IPS-NIHi7 (cell line): Measurements from ENCODE around the gene PRIM2.
"Not testable (repeated sequence)": the region's sequence is repeated elsewhere in the genome, so short reads cannot be mapped to it uniquely, and the experiment has no call there.

Source experiments
- DNase-seq: peaks from one replicate; pipeline ENCODE4 v3.0.0; 2012; ENCODE audit warnings: mixed read lengths; ENCODE audit errors: extremely low spot score

Gene PRIM2, protein sequence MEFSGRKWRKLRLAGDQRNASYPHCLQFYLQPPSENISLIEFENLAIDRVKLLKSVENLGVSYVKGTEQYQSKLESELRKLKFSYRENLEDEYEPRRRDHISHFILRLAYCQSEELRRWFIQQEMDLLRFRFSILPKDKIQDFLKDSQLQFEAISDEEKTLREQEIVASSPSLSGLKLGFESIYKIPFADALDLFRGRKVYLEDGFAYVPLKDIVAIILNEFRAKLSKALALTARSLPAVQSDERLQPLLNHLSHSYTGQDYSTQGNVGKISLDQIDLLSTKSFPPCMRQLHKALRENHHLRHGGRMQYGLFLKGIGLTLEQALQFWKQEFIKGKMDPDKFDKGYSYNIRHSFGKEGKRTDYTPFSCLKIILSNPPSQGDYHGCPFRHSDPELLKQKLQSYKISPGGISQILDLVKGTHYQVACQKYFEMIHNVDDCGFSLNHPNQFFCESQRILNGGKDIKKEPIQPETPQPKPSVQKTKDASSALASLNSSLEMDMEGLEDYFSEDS

DNA sequence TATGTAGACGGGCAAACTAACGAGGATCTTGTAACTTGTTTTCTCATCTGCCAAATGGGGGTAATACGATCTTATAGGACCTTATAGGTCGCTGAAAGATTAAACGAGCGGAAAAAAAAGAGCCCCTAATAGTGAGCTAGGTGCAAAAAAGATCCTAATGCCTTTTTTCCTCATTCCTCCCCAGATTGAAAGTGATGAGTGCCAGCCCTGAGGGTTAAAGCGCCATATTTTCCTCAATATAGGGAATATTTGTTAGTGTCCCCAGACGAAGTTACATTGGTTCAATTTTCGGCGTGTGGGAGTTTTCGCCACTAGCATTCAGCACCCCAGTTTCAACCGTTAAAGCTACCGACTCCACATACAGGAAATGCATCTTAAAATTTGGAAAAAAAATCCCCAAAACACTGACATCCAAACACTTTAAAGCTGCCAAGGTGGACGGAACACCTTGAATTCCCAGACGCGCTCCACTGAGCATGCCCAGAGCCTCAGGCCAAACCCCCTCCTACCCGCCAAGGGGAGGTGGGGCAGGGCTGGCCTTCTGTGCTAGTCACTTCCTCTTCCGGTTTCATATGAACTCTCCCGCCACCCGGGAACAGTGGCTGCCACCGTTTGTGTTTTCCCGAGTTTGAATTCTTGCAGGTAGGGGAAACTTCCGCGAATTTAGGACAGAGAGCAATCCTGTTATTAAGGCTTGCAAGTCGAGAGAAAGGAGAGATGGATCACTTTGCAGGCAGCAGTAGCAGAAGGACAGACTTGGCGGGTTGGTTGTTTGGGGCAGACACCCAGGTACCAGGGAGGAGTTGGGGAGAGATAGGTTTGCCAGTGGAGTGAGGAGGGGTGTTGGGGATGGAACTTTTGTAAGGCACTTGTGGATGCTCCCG is at the start of gene PRIM2:
PRIM2 (plus strand) TSS at position 571 of the 884 bp plus-strand sequence. CDS start 816 bp downstream, outside the sequence.
- peak; percentile 96 for DNase-seq

DNA sequence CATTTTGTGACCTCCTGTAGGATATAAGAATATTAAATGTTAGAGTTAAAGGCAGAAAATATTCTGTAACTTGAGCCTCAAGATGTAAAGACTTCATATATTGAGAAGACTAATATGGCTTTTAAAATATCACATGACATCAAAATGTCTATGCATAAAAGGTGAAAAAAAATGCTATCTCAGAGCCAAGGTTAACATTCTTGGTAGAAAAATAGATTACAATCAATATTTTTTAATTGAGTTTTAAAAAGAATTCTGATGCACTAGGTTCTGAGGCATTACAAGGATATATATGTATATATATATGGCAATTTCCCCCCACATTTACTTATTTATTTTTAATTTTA is 49.2 kb upstream of the PRIM2 start:
- no peak for DNase-seq

DNA sequence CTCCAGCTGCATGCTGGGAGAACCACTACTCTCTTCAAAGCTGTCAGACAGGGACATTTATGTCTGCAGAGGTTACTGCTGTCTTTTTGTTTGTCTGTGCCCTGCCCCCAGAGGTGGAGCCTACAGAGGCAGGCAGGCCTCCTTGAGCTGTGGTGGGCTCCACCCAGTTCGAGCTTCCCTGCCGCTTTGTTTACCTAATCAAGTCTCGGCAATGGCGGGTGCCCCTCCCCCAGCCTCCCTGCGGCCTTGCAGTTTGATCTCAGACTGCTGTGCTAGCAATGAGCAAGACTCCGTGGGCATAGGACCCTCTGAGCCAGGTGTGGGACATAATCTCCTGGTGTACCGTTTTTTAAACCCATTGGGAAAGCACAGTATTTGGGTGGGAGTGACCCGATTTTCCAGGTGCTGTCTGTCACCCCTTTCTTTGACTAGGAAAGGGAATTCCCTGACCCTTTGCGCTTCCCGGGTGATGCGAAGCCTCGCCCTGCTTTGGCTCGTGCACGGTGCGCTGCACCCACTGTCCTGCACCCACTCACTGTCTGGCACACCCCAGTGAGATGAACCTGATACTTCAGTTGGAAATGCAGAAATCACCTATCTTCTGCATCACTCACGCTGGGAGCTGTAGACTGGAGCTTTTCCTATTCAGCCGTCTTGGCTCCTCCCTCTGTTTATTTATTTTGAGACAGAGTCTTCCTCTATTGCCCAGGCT is 43.2 kb upstream of the PRIM2 start:
- not testable (repeated sequence) for DNase-seq

DNA sequence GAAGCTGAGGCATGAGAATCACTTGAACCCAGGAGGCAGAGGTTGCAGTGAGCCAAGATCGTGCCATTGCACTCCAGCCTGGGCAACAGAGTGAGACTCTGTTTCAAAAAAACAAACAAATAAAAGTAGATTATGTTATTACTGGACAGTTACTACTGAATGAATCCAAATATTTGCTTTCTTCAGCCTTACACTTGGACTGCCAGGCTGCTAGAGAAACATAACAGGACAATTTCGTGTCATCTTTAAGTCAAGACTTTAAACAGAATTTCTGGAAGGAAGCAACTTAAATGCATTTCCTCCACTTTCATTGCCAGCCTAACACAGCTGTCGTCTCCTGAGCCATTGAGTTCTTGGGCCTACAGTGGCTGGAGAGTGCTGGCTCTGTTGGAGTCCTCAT is 42.0 kb upstream of the PRIM2 start:
- DNase-seq: no peak

DNA sequence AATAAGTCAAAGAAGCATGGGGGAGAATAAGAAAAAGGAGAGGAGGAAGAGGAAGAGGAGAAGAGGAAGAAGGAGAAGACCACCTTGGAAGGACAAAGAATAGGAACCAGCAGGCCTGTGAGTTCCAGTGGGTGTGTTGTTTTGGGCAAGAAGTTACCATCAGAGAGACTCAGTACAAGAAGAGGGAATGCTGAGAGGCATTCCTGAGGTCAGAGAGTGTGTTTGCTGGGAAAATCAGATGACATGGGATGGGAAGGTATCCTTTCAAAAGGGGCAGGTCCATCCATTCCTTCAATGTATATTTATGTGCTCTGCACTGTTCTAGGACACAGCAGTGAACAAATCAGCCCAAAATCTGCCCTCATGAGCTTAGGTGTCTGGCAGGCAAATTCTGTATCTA is 40.5 kb upstream of the PRIM2 start:
- no peak for DNase-seq

DNA sequence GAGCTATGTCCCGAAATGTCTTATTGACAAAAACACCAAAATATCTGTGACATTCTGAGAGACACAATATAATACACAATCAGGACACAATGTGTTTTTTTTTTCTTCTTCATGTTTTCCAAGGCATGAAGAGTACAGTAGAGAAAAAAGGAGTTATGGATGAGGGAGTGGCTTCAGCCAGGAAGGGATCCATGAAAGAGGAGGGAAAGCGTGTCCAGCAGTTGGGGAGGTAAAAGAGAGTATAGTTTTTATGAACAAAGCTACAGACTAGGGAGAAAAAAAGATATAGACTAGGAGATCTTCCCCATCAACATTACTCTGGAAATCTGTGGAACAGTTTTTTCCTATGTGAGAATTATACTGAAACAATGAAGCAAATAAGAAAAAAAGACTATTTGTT is 38.9 kb upstream of the PRIM2 start:
- DNase-seq: no peak

DNA sequence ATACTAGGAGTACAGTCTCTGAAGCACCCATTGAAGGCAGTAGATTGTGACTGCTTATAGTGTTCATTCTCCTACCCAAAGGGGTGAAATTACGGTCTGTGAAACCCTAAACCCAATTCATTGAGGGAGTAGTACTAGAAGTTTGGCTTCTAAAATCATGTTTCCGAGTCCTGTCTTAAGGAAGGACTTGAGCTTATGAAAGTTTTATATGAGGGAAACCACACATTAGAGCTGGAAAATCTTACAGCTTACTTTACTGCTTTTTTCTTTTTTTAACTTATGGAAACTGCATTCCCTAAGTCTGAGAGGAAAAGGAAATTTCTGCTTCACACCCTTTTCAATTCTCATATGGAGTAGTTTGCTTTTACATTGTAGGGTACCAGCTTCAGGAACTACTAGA is 38.4 kb upstream of the PRIM2 start:
- no peak for DNase-seq

DNA sequence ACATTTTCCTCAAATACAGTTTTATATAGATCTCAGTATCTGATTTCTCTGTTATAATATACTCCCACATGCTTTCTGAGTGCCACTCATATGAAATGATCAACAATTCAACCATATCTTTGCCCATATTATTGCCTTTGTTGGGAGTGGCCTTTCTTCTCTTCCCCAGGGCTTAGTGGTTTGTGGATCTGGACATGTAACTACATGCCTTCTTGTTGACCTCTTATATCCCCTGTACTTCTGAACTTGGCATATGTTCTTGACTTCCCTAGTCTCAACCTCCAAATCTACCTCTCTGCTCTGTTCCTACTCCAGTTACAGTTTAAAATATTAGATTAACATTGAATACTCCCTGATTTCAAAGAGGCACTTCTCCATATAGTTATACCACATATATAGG is 34.3 kb upstream of the PRIM2 start:
- no peak for DNase-seq

DNA sequence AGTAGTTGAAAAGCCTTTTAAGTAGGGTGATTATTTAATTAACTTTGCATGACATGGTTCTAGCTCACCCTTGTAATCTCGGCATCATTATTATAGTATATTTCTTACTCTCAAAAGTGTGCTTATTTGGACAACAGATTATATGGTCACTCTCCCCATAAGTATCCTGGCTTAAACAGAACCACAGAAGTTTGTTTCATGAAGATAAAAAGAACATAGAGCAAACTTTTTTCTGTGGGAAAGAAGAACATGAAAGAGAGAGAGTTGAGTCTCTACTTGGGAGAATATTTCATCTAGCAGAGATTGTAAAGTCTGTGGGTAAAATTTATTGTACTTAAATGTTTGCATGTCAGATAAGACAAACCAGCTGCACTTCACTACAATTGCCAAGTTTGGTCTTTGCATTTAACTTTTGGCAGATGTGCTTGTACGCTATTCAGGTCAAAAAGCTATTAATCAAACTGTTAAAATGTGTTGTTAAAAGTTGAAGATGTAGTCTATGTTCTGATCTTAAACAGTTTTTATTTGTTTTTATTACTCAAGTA is 33.4 kb upstream of the PRIM2 start:
- DNase-seq: no peak

DNA sequence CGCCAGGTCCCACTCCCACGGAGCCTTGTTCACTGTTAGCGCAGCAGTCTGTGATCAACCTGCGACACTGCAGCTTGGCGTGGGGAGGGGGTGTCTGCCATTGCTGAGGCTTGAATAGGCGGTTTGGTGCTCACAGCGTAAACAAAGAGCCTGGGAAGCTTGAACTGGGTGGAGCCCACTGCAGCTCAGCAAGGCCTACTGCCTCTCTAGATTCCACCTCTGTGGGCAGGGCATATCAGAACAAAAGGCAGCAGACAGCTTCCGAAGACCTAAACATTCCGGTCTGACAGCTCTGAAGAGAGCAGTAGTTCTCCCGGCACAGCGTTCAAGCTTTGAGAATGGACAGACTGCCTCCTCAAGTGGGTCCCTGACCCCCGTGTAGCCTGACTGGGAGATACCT is 29.3 kb upstream of the PRIM2 start:
- peak; percentile 14 for DNase-seq

DNA sequence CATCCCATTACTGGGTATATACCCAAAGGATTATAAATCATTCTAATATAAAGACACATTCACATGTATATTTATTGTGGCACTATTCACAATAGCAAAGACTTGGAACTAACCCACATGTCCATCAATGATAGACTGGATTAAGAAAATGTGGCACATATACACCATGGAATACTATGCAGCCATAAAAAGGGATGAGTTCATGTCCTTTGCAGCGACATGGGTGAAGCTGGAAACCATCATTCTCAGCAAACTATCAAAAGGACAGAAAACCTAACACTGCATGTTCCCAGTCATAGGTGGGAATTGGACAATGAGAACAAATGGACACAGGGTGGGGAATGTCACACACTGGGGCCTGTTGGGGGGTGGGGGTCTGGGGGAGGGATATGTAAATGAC is 24.0 kb upstream of the PRIM2 start:
- not testable (repeated sequence) for DNase-seq

DNA sequence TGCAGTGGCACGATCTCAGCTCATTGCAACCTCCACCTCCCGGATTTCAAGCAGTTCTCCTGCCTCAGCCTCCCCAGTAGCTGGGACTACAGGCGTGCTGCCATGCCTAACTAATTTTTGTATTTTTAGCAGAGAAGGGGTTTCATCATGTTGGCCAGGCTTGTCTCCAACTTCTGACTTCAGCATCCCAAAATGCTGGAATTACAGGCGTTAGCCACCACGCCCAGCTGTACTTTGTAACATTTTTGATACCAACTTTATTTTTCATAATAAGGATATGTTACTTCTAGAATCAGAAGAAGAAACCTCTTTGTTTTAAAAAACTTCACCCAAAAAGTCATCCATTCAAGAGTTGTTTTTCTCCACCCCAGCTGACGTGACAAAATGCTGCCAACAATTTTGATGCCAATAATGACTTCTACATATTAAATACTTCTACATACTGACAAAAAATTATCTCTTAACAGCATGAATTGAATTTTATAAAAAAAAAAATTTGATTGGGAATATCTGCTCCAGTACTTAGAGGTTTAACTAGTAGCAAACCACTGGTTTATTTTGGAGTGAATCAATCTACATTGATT is 22.5 kb upstream of the PRIM2 start:
- no peak for DNase-seq

DNA sequence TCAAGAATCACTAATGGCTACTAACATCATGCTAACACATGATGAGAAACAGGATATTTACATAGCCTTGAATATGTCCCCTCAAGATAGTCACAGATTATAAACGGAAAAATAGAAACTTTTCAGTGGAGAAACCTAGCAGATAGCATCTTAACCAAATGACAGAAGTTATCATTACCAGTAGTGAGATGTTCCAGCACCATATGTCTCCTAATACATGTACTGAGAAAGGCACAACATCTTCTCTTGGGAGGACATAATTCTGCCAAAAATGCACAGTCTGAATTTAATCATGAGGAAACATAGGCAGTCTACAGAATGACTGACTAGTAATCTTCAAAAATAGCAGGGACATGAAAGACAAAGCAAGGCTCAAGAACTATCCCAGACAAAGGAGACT is 19.9 kb upstream of the PRIM2 start:
- no peak for DNase-seq

DNA sequence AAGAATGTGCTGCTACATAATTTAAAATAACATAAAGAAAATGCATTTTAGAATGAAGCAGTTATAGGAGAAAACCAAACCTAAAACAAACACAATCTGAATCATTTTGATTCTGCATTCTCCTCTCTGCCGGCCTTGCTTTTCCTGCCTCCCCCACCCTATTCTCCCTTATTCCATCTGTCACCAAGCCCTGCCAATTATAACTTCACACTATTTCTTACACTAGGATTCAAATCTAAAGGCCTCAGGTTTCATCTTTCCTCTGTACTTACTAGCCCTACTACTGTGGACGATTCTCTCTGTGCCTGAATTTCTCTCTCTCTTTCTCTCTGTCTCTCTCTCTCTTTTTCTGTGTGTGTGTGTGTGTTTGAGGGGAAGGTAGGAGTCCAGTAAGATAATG is 18.7 kb upstream of the PRIM2 start:
- no peak for DNase-seq

DNA sequence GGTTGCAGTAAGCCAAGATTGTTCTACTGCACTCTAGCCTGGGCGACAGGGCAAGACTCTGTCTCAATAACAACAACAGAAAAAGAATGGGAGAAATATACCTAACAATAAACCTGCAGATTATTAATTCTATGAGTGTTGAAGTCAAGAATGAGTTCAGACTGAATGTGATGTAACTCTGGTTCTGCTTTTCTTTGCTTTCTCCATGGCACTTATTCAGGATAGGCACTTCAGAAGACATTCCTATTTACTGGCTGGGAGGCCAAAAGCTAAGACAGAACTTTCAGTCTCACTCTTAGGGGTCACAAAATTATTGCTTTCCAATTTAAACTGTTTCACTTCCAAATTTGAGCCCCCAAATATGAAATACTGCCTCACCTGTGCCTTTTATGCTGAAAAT is 15.7 kb upstream of the PRIM2 start:
- DNase-seq: no peak

DNA sequence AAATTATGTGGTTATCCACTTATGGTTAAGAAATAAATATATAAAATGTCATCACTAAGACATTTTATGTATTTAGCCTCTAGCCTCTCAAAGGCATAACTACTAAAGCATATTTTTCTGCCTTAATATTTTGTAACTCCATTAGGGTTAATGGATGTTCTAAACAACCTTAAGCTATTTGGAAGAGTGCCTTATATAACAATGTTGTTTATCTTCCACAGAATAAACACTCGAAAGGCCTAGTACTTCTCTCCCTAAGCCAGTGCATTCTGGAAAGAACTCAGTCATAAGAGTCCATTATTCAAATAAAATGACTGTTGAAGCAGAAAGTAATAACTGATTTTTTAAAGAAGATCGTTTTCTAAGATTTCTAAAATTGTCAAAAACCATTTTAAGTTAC is 15.0 kb upstream of the PRIM2 start:
- DNase-seq: no peak

DNA sequence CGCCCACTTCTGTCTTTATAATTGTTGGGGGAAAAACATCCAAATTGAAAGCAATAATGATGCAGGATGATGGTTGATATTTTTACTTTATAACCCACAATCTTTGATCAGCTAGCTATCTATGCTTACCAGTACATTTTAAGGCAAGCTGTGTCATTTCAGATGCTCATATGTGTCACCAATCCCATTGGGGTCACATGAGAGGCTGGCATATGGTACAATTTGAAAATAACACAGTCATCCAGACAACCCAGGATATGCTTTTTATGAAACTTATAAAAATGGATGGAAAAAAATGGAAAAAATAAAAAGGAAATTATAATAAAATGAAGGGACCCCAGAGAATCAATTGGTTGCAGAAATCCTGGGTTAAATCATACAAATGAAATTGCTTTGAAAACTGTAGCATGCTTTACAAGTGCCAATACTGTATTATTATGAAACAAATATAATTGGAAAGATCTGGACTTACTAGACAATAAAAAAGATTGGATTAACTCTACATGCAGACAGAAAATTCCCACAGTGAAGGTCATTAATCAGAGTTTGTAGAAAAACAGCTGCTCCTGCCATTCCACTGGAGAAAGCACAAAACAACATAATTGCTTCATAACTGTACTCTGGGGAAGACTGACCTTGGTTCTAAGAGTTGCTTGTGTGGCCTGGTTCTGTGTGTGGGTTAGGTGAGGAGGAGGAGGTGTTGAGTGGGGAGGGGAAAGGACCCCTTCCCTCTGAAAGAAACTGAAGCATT is 13.3 kb upstream of the PRIM2 start:
- DNase-seq: no peak

DNA sequence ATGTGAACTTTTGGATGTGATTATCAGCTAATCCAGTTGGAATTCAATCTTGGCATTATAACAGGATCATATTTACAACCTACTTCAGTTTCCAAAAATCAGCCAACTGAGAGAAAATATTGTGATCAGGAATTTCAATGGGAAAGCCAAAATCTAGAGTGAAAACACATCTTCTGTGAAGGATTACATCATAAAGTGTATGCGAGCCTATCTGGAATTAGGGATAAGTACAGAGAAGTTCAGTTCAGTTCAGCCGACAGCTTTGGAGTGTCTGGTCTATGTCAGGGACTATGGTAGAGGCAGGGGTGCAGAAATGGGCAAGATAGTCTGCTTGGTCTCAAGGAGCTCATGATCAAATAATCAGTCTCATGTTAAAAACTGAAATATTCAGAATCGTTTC is 12.3 kb upstream of the PRIM2 start:
- DNase-seq: no peak

DNA sequence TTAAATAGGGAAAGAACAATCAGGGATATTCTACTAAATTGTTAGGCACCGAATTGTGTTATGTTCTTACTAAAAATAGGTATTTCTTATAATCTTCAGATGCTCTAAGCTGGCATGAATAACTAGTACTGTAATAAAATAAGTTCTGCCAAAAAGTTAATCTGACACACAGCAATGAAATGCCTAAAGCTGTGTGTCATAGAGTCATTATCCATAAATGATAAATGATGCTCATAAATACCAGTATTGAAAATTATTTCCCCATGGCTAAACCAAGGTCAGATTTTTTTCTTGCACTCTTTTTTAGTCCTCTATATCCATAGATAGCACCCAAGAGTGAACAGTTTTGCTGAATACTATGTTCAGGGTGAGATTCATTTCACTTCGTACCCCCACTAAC is 11.7 kb upstream of the PRIM2 start:
- no peak for DNase-seq

DNA sequence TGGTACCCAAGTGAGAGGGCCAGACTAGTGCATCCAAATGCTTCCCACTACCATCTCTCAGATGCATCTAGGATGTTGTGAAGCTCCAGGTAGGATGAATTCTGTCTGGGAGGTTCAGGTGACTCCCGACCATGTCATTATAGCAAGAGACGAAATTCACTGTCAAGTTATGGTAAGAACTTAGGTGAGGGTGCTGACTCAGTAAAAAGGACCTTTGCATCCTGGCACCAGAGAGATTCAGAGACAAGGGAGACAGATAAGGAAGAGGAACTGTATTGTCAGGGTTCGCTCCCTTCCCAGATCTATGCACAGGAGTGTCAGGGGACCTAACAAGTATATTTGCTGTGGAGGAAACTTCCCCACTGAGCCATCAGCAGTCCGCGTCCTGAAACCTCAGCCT is 11.2 kb upstream of the PRIM2 start:
- DNase-seq: no peak

DNA sequence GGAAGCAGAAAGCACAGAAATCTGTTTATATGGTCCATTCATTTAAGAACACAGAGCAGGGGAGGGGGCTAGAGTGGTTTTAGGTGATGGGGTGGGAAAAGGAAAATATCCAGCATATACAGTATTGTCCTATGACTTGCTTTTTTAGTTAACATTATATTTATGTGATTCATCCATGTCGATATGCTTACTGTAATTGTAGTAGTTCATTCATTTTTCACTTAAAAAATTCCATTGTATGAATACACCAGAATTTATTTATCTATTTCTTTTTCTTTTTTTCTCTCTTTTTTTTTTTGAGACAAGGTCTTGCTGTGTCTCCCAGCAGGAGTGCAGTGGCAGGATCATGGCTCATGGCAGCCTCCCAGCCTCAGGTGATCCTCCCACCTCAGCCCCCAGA is 9.6 kb upstream of the PRIM2 start:
- no peak for DNase-seq
